AG04449 (cell line): ENCODE results near the gene DHDH.

Source experiments
- CTCF ChIA-PET: fragments of 350-600 bp; formaldehyde crosslinking; extraction: SDS; loops from one replicate; lab custom pipeline; 2021; ENCODE audit warnings: antibody characterized with exemption; lab: Yijun Ruan, JAX
- POLR2A ChIA-PET: fragments of 400-600, 350-600 bp; formaldehyde crosslinking; extraction: SDS; loops from one replicate; lab custom pipeline; 2020; ENCODE audit warnings: antibody characterized with exemption, inconsistent platforms; lab: Yijun Ruan, JAX
- DNase-seq: peaks from one replicate; pipeline ENCODE4 v3.0.0-alpha.2; 2010; ENCODE audit warnings: low read depth, low spot score
- H3K4me3 ChIP-seq: 2 replicates; pipeline ENCODE4 v1.5.1; 2011; ENCODE audit warnings: low read depth, mild to moderate bottlenecking, control low read depth, low read length
- CTCF ChIP-seq: IDR thresholded peaks from one replicate; pipeline ENCODE4 v1.5.1; 2011; ENCODE audit warnings: mild to moderate bottlenecking, moderate library complexity, low read length, control low read depth, inconsistent platforms; ENCODE audit not compliant: insufficient read depth; ENCODE audit errors: missing control alignments

Gene DHDH

GRCh38 chr19:48945415-48945814 lies 11.9 kb downstream of the DHDH start:
- ChIA-PET POLR2A (no interaction called here), CTCF (no interaction called here)
- no peak overlapping the region for H3K4me3 ChIP-seq
- DNase-seq, result no peak
- no peak for TF ChIP-seq CTCF

GRCh38 chr19:48945817-48946216 lies 12.3 kb downstream of the DHDH start:
- CTCF ChIA-PET, result interaction anchor here (1.6 kb wide), 1 partner anchor 103 kb away, joined by 4 read pairs; no protein-coding TSS in a partner anchor
- no peak for DNase-seq
- POLR2A ChIA-PET, result no interaction called here
- TF ChIP-seq CTCF, result no peak
- no peak overlapping the region for H3K4me3 ChIP-seq

- DNase-seq, result no peak
- no peak for TF ChIP-seq CTCF
- ChIA-PET POLR2A (no interaction called here), CTCF (interaction anchor here (1.6 kb wide), 1 partner anchor 104 kb away, joined by 4 read pairs; no protein-coding TSS in a partner anchor)
- H3K4me3 ChIP-seq, result no peak overlapping the region
Observed at GRCh38 chr19:48946463-48947257, 13.2 kb downstream of the DHDH start.

GRCh38 chr19:48947258-48947542 lies 13.7 kb downstream of the DHDH start:
- POLR2A ChIA-PET, result no interaction called here
- H3K4me3 ChIP-seq, result no peak overlapping the region
- DNase-seq, result no peak
- no peak for TF ChIP-seq CTCF
- CTCF ChIA-PET, result interaction anchor here (1.1 to 1.6 kb wide), 2 partner anchors 24 to 105 kb away, joined by 3 to 4 read pairs; no protein-coding TSS in a partner anchor

- POLR2A ChIA-PET, result no interaction called here
- CTCF ChIA-PET, result interaction anchor here (1.2 kb wide), 1 partner anchor 20 kb away, joined by 3 read pairs; no protein-coding TSS in a partner anchor
Observed at GRCh38 chr19:48950159-48950558, 16.7 kb downstream of the DHDH start.

More at GRCh38 chr19:48950159-48950558, 16.7 kb downstream of the DHDH start:
- H3K4me3 ChIP-seq, result no peak overlapping the region
- TF ChIP-seq CTCF, result no peak
- DNase-seq, result no peak
